IMR-90 (cell line): ENCODE measurements around the gene DSG3. TPM values are rescaled to one million over a fixed set of nuclear protein-coding genes. Genes with fewer than 3 reads are reported as not detected.

Source experiments
- ATAC-seq: fragments of 200-7000 bp; cut with Tn5 transposase; 2 replicates; pipeline ENCODE4 v1.9.1; 2020; ENCODE audit warnings: low read depth, mild to moderate bottlenecking, moderate library complexity
- BruUV-seq: library from RNA; stranded (reverse); fragments of 400-500 nt; replicated peaks from 2 replicates; lab custom pipeline; 2021; lab: Mats Ljungman, UMichigan
- CTCF ChIA-PET: fragments of 300-600 bp; formaldehyde crosslinking; extraction: SDS; loops from one replicate; lab custom pipeline; 2021; ENCODE audit warnings: antibody characterized with exemption; lab: Yijun Ruan, JAX
- POLR2A ChIA-PET: fragments of 300-600 bp; sonication (Branson Sonifier 250); formaldehyde crosslinking; loops from one replicate; lab custom pipeline; 2022; ENCODE audit warnings: antibody characterized with exemption; ENCODE audit not compliant: unreplicated experiment; lab: Charles Lee
- DNase-seq: peaks from one replicate; pipeline ENCODE4 v3.0.0; 2013
- H2AFZ ChIP-seq: replicated peaks from 2 replicates; pipeline ENCODE3; 2013; ENCODE audit warnings: low read length, mild to moderate bottlenecking; ENCODE audit not compliant: poor library complexity
- H2AK5ac ChIP-seq: 2 replicates; pipeline ENCODE4 v1.6.1; 2013; ENCODE audit warnings: low read depth, low read length, inconsistent platforms
- H2AK9ac ChIP-seq: replicated peaks from 2 replicates; pipeline ENCODE3; 2013; ENCODE audit warnings: mild to moderate bottlenecking, low read depth, low read length, moderate library complexity; ENCODE audit not compliant: poor library complexity
- H2BK120ac ChIP-seq: 2 replicates; pipeline ENCODE4 v1.6.1; 2013; ENCODE audit warnings: low read depth, low read length, inconsistent platforms
- H2BK15ac ChIP-seq: 3 replicates; pipeline ENCODE4 v1.6.1; 2013; ENCODE audit warnings: low read depth, low read length, inconsistent platforms
- H2BK20ac ChIP-seq: 2 replicates; pipeline ENCODE4 v1.6.1; 2013; ENCODE audit warnings: low read depth, mild to moderate bottlenecking, inconsistent platforms, low read length, moderate library complexity
- H2BK5ac ChIP-seq: 2 replicates; pipeline ENCODE4 v1.6.1; 2013; ENCODE audit warnings: mild to moderate bottlenecking, low read depth, low read length, inconsistent platforms; ENCODE audit not compliant: poor library complexity, severe bottlenecking
- H3K14ac ChIP-seq: replicated peaks from 2 replicates; pipeline ENCODE4 v1.6.1; 2013; ENCODE audit warnings: low read depth, low read length, inconsistent platforms
- H3K18ac ChIP-seq: 2 replicates; pipeline ENCODE4 v1.6.1; 2013; ENCODE audit warnings: low read depth, low read length, control low read depth
- H3K23ac ChIP-seq: 2 replicates; pipeline ENCODE4 v1.6.1; 2013; ENCODE audit warnings: low read depth, low read length, inconsistent platforms
- H3K27ac ChIP-seq: 2 replicates; pipeline ENCODE4 v1.5.1; 2013; ENCODE audit warnings: mild to moderate bottlenecking, control low read depth, low read length; ENCODE audit not compliant: insufficient read depth
- H3K27me3 ChIP-seq: 2 replicates; pipeline ENCODE4 v1.6.1; 2013; ENCODE audit warnings: low read length; ENCODE audit not compliant: control insufficient read depth, insufficient read depth
- H3K36me3 ChIP-seq: 2 replicates; pipeline ENCODE4 v1.6.1; 2013; ENCODE audit warnings: low read length, mixed read lengths; ENCODE audit not compliant: control insufficient read depth, insufficient read depth
- H3K4ac ChIP-seq: 2 replicates; pipeline ENCODE4 v1.6.1; 2013; ENCODE audit warnings: low read depth, low read length, inconsistent platforms
- H3K4me1 ChIP-seq: 2 replicates; pipeline ENCODE4 v1.6.1; 2013; ENCODE audit warnings: low read length, mixed read lengths; ENCODE audit not compliant: control insufficient read depth, insufficient read depth
- H3K4me2 ChIP-seq: 2 replicates; pipeline ENCODE4 v1.6.1; 2013; ENCODE audit warnings: low read depth, mild to moderate bottlenecking, control low read depth, low read length, moderate library complexity
- H3K4me3 ChIP-seq: 2 replicates; pipeline ENCODE4 v1.5.1; 2013; ENCODE audit warnings: low read depth, mild to moderate bottlenecking, control low read depth, low read length, moderate library complexity; ENCODE audit not compliant: insufficient read depth
- H3K56ac ChIP-seq: 2 replicates; pipeline ENCODE4 v1.6.1; 2013; ENCODE audit warnings: low read length, inconsistent platforms; ENCODE audit not compliant: insufficient read depth; ENCODE audit errors: extremely low read depth
- H3K79me1 ChIP-seq, 2 experiments: 2 replicates each; pipeline ENCODE4 v1.6.1; 2013; ENCODE audit warnings: low read length in 2 of 2, inconsistent platforms in 1 of 2, low read depth in 1 of 2
- H3K9ac ChIP-seq: 2 replicates; pipeline ENCODE4 v1.6.1; 2013; ENCODE audit warnings: low read depth, low read length, control low read depth
- H3K9me1 ChIP-seq: 2 replicates; pipeline ENCODE4 v1.6.1; 2013; ENCODE audit warnings: low read length, inconsistent platforms; ENCODE audit not compliant: insufficient read depth
- H3K9me3 ChIP-seq: 2 replicates; pipeline ENCODE4 v1.6.1; 2013; ENCODE audit warnings: low read length; ENCODE audit not compliant: control insufficient read depth, insufficient read depth
- H4K20me1 ChIP-seq: 2 replicates; pipeline ENCODE4 v1.6.1; 2013; ENCODE audit warnings: low read length, inconsistent platforms; ENCODE audit not compliant: insufficient read depth
- H4K5ac ChIP-seq: 2 replicates; pipeline ENCODE4 v1.6.1; 2013; ENCODE audit warnings: mild to moderate bottlenecking, low read depth, low read length, control low read depth
- H4K8ac ChIP-seq, 2 experiments: 2 replicates each; pipeline ENCODE4 v1.6.1; 2013; ENCODE audit warnings: low read depth in 2 of 2, low read length in 2 of 2, control low read depth in 1 of 2, inconsistent platforms in 1 of 2
- H4K91ac ChIP-seq: 2 replicates; pipeline ENCODE4 v1.6.1; 2013; ENCODE audit warnings: low read depth, low read length, inconsistent platforms; ENCODE audit not compliant: insufficient read depth
- CHD1 ChIP-seq: IDR thresholded peaks from 2 replicates; pipeline ENCODE4 v1.6.1; 2012; ENCODE audit warnings: low read depth, low read length, improper control_type of control experiment
- MXI1 ChIP-seq: IDR thresholded peaks from 2 replicates; pipeline ENCODE4 v1.6.1; 2012; ENCODE audit warnings: low read depth, mild to moderate bottlenecking, low read length, moderate library complexity, borderline replicate concordance
- RFX5 ChIP-seq: IDR thresholded peaks from 2 replicates; pipeline ENCODE4 v1.8.0; 2012; ENCODE audit warnings: low read depth, mild to moderate bottlenecking, low read length, moderate library complexity
- SMC3 ChIP-seq: fragments of 150-350 bp; IDR thresholded peaks from 2 replicates; pipeline ENCODE4 v1.6.1; 2016; ENCODE audit warnings: low read depth, mild to moderate bottlenecking, antibody characterized with exemption, low read length, moderate library complexity
- WGBS, 2 experiments: methylation state at CpG; one replicate each; pipeline versions ENCODE4 v1.1.5 to v1.1.7; 2013; ENCODE audit warnings: missing lambda C conversion rate in 2 of 2; ENCODE audit not compliant: insufficient read length in 1 of 2; ENCODE audit errors: extremely low coverage in 2 of 2; 5-methylcytosine and 5-hydroxymethylcytosine counted together
- dilution Hi-C: fragments of 300-500 bp; cut with HindIII; formaldehyde crosslinking; loops from one replicate; pipeline ENCODE4 v1.14.3; 2018; ENCODE audit warnings: low sequenced_read_pairs; ENCODE audit not compliant: unreplicated experiment
- in situ Hi-C: fragments of 300-500 bp; cut with MboI; formaldehyde crosslinking; loops from 3 replicates; pipeline ENCODE4 v1.14.3; 2019; ENCODE audit warnings: low sequenced_read_pairs, inconsistent platforms, mixed read lengths
- intact Hi-C: fragments of 100-400 bp; cut with micrococcal nuclease; formaldehyde crosslinking; loops from 2 replicates; pipeline ENCODE4 v1.10.0; 2022
- polyA plus RNA-seq, 3 experiments: library from polyadenylated mRNA; depleted of rRNA; stranded (reverse); fragments of >200 nt; gene quantifications; 2 replicates each; pipeline ENCODE4 v1.2.3, GENCODE V29; 2012; ENCODE audit warnings: low replicate concordance in 1 of 3
- total RNA-seq: library from RNA; depleted of rRNA; stranded (reverse); fragments of >200 nt; gene quantifications from 2 replicates; pipeline ENCODE4 v1.2.3, GENCODE V29; 2012
- TF ChIP-seq, protein P1 (sequence below): fragments of 150-350 bp; IDR thresholded peaks from 2 replicates; pipeline ENCODE4 v1.6.1; 2017; ENCODE audit warnings: mild to moderate bottlenecking, antibody characterized with exemption, low read length, low read depth

The DSG3 gene
- total and polyA plus RNA-seq, 2 of the 4 experiments (the other 2 are of a cell fraction) = not detected

DNA sequence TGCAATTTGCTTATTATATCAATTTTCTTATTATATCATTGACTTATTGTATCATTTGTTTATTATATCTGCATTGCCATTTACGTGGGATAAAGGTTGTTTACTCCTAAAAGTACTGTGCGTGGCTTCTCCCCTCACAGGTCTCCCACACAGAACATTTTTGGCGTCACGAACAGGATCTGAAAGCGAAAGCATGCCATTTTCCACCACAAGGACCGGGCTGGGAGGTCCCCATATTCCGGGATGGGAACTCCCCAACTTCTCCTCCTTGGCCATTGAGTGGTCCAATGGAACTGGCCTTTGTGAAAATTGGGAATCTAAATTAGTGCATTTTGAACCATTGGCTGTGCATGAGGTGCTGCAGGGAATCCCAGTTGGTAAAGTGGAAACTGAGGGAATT lies 45.6 kb downstream of the DSG3 start:
- in situ Hi-C loops = no loop called here
- H3K9me1 ChIP-seq = no peaks in the 10 kb centered on the region
- H3K27me3 ChIP-seq = peaks cover 4% of the 10 kb centered on the region; the same call in 1 of the 2 replicates
- BruUV-seq = no TSS peak
- no peak overlapping the region for H3K14ac ChIP-seq
- H3K4ac ChIP-seq = no peak overlapping the region
- H3K79me1 ChIP-seq = no peaks in the 10 kb centered on the region
- no peak overlapping the region for H2BK120ac ChIP-seq
- H2BK20ac ChIP-seq = no peak overlapping the region
- H2BK15ac ChIP-seq = no peak overlapping the region
- H3K18ac ChIP-seq = no peak overlapping the region
- H3K56ac ChIP-seq = no peak overlapping the region
- no peaks in the 10 kb centered on the region for H3K36me3 ChIP-seq
- WGBS, 2 experiments = no CpG with 5 or more reads among the region's 7 CpGs
- no peak overlapping the region for H4K5ac ChIP-seq
- H3K4me1 ChIP-seq = no peaks in the 10 kb centered on the region
- ChIA-PET POLR2A (no interaction called here), CTCF (interaction anchor here (0.6 kb wide), 1 partner anchor 142 kb away, joined by 3 read pairs; no protein-coding TSS in a partner anchor)
- no peak overlapping the region for H3K4me3 ChIP-seq
- DNase-seq (no peak), ATAC-seq (no peak)
- H3K9ac ChIP-seq = no peak overlapping the region
- dilution Hi-C loops = no loop called here
- H3K4me2 ChIP-seq = no peak overlapping the region
- no peaks in the 10 kb centered on the region for H4K20me1 ChIP-seq
- no peaks in the 10 kb centered on the region for H3K9me3 ChIP-seq
- H3K23ac ChIP-seq = no peak overlapping the region
- no peak overlapping the region for H2AK5ac ChIP-seq
- intact Hi-C loops = no loop called here
- H2AFZ ChIP-seq = no peak overlapping the region
- H4K8ac ChIP-seq = no peak overlapping the region
- H4K91ac ChIP-seq = no peak overlapping the region
- no peak overlapping the region for H3K27ac ChIP-seq
- H2BK5ac ChIP-seq = no peak overlapping the region
- no peak overlapping the region for H2AK9ac ChIP-seq
- TF ChIP-seq RFX5 (no peak), MXI1 (no peak), SMC3 (no peak), CHD1 (no peak)
- TF ChIP-seq, protein P1, sequence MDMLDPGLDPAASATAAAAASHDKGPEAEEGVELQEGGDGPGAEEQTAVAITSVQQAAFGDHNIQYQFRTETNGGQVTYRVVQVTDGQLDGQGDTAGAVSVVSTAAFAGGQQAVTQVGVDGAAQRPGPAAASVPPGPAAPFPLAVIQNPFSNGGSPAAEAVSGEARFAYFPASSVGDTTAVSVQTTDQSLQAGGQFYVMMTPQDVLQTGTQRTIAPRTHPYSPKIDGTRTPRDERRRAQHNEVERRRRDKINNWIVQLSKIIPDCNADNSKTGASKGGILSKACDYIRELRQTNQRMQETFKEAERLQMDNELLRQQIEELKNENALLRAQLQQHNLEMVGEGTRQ = no peak
